SK-N-SH (cell line): ENCODE results near the gene CA10. TPM values are rescaled to one million over a fixed set of nuclear protein-coding genes. Genes with fewer than 3 reads are reported as not detected.

Source experiments
- CTCF ChIA-PET: fragments of 300-600, 350-600 bp; formaldehyde crosslinking; extraction: SDS; loops from one replicate; lab custom pipeline; 2021; lab: Yijun Ruan, JAX
- POLR2A ChIA-PET: fragments of 350-600 bp; sonication (Branson Sonifier 250); formaldehyde crosslinking; extraction: SDS; loops from one replicate; lab custom pipeline; 2020; ENCODE audit warnings: antibody characterized with exemption, inconsistent platforms; lab: Yijun Ruan, JAX
- DNase-seq: peaks from one replicate; pipeline ENCODE4 v3.0.0; 2012
- H2AFZ ChIP-seq: fragments of 200-600 bp; sonication (generic); 2 replicates; pipeline ENCODE4 v1.8.1; 2016; ENCODE audit warnings: antibody characterized with exemption, mild to moderate bottlenecking, low read depth
- H3F3A ChIP-seq: fragments of 200-600 bp; sonication (generic); replicated peaks from 2 replicates; pipeline ENCODE3; 2016; ENCODE audit warnings: antibody characterized with exemption, mild to moderate bottlenecking; ENCODE audit not compliant: insufficient read depth
- H3K27ac ChIP-seq, 2 experiments: fragments of 200-500 bp in 1 of 2; fragments of 200-600 bp in 1 of 2; sonication (Bioruptor generic) in 1 of 2; sonication (generic), shearing (Covaris generic) in 1 of 2; 2 replicates each; pipeline versions ENCODE4 v1.5.1 to v1.6.1; 2014 to 2016; ENCODE audit warnings: low read depth in 2 of 2, inconsistent platforms in 1 of 2, low read length in 1 of 2, mild to moderate bottlenecking in 1 of 2, mixed read lengths in 1 of 2
- H3K27me3 ChIP-seq: fragments of 200-600 bp; sonication (generic), shearing (Covaris generic); 2 replicates; pipeline ENCODE4 v1.6.1; 2016; ENCODE audit warnings: mixed run types; ENCODE audit not compliant: insufficient read depth
- H3K36me3 ChIP-seq, 2 experiments: fragments of 200-500 bp in 1 of 2; fragments of 200-600 bp in 1 of 2; sonication (Bioruptor generic) in 1 of 2; sonication (generic) in 1 of 2; replicated peaks in 1 of 2; 2 replicates each; pipeline versions ENCODE3 to v1.5.1; 2014 to 2016; ENCODE audit warnings: low read length in 1 of 2, mild to moderate bottlenecking in 1 of 2; ENCODE audit not compliant: insufficient read depth in 2 of 2, control insufficient read depth in 1 of 2
- H3K4me1 ChIP-seq, 2 experiments: fragments of 200-500 bp in 1 of 2; fragments of 200-600 bp in 1 of 2; sonication (Bioruptor generic) in 1 of 2; sonication (generic), shearing (Covaris generic) in 1 of 2; 2 replicates each; pipeline versions ENCODE4 v1.5.1 to v1.6.1; 2014 to 2016; ENCODE audit warnings: low read depth in 1 of 2, low read length in 1 of 2, mixed run types in 1 of 2; ENCODE audit not compliant: insufficient read depth in 2 of 2, control insufficient read depth in 1 of 2
- H3K4me2 ChIP-seq: fragments of 200-600 bp; sonication (generic), shearing (Covaris generic); 2 replicates; pipeline ENCODE4 v1.6.1; 2017; ENCODE audit warnings: mixed run types
- H3K4me3 ChIP-seq, 2 experiments: fragments of 200-500 bp in 1 of 2; fragments of 200-600 bp in 1 of 2; sonication (Bioruptor generic) in 1 of 2; sonication (generic), shearing (Covaris generic) in 1 of 2; 2 replicates each; pipeline versions ENCODE4 v1.5.1 to v1.8.1; 2014 to 2016; ENCODE audit warnings: low read depth in 2 of 2, inconsistent platforms in 1 of 2, low read length in 1 of 2, mild to moderate bottlenecking in 1 of 2, mixed read lengths in 1 of 2, moderate library complexity in 1 of 2
- H3K79me2 ChIP-seq: fragments of 200-600 bp; sonication (generic); 2 replicates; pipeline ENCODE4 v1.8.1; 2017; ENCODE audit warnings: mild to moderate bottlenecking; ENCODE audit not compliant: insufficient read depth
- H3K9ac ChIP-seq: fragments of 200-600 bp; sonication (generic); 2 replicates; pipeline ENCODE4 v1.6.1; 2017; ENCODE audit warnings: mixed run types
- H3K9me2 ChIP-seq: fragments of 200-600 bp; sonication (generic); 2 replicates; pipeline ENCODE4 v1.6.1; 2017; ENCODE audit warnings: mixed run types
- H3K9me3 ChIP-seq: fragments of 200-600 bp; sonication (generic); 2 replicates; pipeline ENCODE4 v1.6.1; 2017; ENCODE audit warnings: mixed run types, mild to moderate bottlenecking, moderate library complexity
- H4K20me1 ChIP-seq: fragments of 200-600 bp; sonication (generic); 2 replicates; pipeline ENCODE4 v1.6.1; 2017; ENCODE audit warnings: mild to moderate bottlenecking, mixed run types; ENCODE audit not compliant: insufficient read depth
- EZH2phosphoT487 ChIP-seq: fragments of 200-600 bp; sonication (generic); IDR thresholded peaks from 2 replicates; pipeline ENCODE4 v1.6.1; 2017; ENCODE audit warnings: low read depth, mixed run types, mild to moderate bottlenecking, antibody characterized with exemption, moderate library complexity, borderline replicate concordance
- FOXJ3 ChIP-seq: sonication (generic); formaldehyde crosslinking; IDR thresholded peaks from 2 replicates; pipeline ENCODE4 v1.5.1; 2020; ENCODE audit warnings: mild to moderate bottlenecking, missing genetic modification reagents
- FOXM1 ChIP-seq: IDR thresholded peaks from 2 replicates; pipeline ENCODE4 v1.4.0; 2012; ENCODE audit warnings: low read depth, mild to moderate bottlenecking
- GABPA ChIP-seq: IDR thresholded peaks from 2 replicates; pipeline ENCODE4 v1.4.0; 2012; ENCODE audit warnings: low read depth, mild to moderate bottlenecking
- IRF3 ChIP-seq: fragments of 150-350 bp; IDR thresholded peaks from 2 replicates; pipeline ENCODE4 v1.6.1; 2016; ENCODE audit warnings: mild to moderate bottlenecking, low read depth, low read length
- JUND ChIP-seq: IDR thresholded peaks from 2 replicates; pipeline ENCODE4 v1.4.0; 2012
- MXI1 ChIP-seq: IDR thresholded peaks from 2 replicates; pipeline ENCODE4 v1.6.1; 2012; ENCODE audit warnings: mild to moderate bottlenecking, low read depth, low read length, improper control_type of control experiment
- NRF1 ChIP-seq: IDR thresholded peaks from 2 replicates; pipeline ENCODE4 v1.6.1; 2012; ENCODE audit warnings: low read depth, mild to moderate bottlenecking, low read length
- RXRA ChIP-seq: IDR thresholded peaks from 2 replicates; pipeline ENCODE4 v1.4.0; 2012; ENCODE audit warnings: low read depth, mild to moderate bottlenecking, borderline replicate concordance
- SIN3A ChIP-seq: IDR thresholded peaks from 2 replicates; pipeline ENCODE4 v1.6.1; 2012; ENCODE audit warnings: low read depth, mild to moderate bottlenecking, low read length, moderate library complexity, borderline replicate concordance
- SMC3 ChIP-seq: IDR thresholded peaks from 2 replicates; pipeline ENCODE4 v1.6.1; 2012; ENCODE audit warnings: low read depth, low read length, improper control_type of control experiment
- TCF12 ChIP-seq: IDR thresholded peaks from 2 replicates; pipeline ENCODE4 v1.4.0; 2012
- TEAD4 ChIP-seq: IDR thresholded peaks from 2 replicates; pipeline ENCODE4 v1.4.0; 2012; ENCODE audit warnings: mild to moderate bottlenecking, borderline replicate concordance; ENCODE audit not compliant: insufficient read depth
- USF2 ChIP-seq: fragments of 150-350 bp; IDR thresholded peaks from 2 replicates; pipeline ENCODE4 v1.6.1; 2017; ENCODE audit warnings: antibody characterized with exemption, low read length, low read depth, borderline replicate concordance
- YY1 ChIP-seq: IDR thresholded peaks from 2 replicates; pipeline ENCODE4 v1.4.0; 2012; ENCODE audit warnings: low read depth, mild to moderate bottlenecking
- WGBS: methylation state at CpG from one replicate; pipeline ENCODE4 v1.1.6; 2017; ENCODE audit warnings: low lambda C conversion rate; 5-methylcytosine and 5-hydroxymethylcytosine counted together
- polyA plus RNA-seq, 3 experiments: library from polyadenylated mRNA; depleted of rRNA; stranded (reverse); fragments of >200 nt; gene quantifications; 2 replicates each; pipeline ENCODE4 v1.2.3, GENCODE V29; 2012
- TF ChIP-seq, protein P1 (sequence below): fragments of 200-600 bp; sonication (generic); IDR thresholded peaks from 2 replicates; pipeline ENCODE4 v1.6.1; 2017; ENCODE audit warnings: antibody characterized with exemption, mild to moderate bottlenecking, moderate library complexity
- TF ChIP-seq, protein P2 (sequence below): IDR thresholded peaks from 2 replicates; pipeline ENCODE4; 2012
- TF ChIP-seq, protein P3 (sequence below): IDR thresholded peaks from 2 replicates; pipeline ENCODE4 v1.4.0; 2012; ENCODE audit warnings: low read depth, borderline replicate concordance

The CA10 gene
- polyA plus RNA-seq, 1 of the 3 experiments (the other 2 are of a cell fraction): not detected

DNA sequence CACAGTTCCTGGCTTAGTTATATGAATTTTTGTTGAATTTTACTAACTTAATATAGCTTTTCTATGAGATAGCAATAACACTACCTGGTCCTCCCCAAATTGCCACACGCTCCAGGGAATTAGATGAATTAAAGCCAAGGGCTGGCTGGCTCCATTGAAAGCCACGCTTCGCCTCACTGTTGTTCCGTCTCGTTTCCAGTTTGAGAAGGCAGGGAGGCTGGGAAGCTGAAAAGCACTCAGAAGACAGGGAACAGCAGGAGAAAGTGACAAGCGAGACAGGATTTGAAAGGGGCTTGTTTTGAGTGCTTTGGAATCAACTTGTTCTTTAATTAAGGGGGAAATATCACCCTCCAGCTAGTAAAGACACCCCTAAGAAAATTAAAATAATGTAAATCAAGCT lies 425.3 kb downstream of the CA10 start:
- Histone ChIP-seq H3K79me2 (no peaks in the 10 kb centered on the region), H4K20me1 (no peaks in the 10 kb centered on the region)
- TF ChIP-seq, protein P1, sequence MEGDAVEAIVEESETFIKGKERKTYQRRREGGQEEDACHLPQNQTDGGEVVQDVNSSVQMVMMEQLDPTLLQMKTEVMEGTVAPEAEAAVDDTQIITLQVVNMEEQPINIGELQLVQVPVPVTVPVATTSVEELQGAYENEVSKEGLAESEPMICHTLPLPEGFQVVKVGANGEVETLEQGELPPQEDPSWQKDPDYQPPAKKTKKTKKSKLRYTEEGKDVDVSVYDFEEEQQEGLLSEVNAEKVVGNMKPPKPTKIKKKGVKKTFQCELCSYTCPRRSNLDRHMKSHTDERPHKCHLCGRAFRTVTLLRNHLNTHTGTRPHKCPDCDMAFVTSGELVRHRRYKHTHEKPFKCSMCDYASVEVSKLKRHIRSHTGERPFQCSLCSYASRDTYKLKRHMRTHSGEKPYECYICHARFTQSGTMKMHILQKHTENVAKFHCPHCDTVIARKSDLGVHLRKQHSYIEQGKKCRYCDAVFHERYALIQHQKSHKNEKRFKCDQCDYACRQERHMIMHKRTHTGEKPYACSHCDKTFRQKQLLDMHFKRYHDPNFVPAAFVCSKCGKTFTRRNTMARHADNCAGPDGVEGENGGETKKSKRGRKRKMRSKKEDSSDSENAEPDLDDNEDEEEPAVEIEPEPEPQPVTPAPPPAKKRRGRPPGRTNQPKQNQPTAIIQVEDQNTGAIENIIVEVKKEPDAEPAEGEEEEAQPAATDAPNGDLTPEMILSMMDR: no peak
- no peak for TF ChIP-seq SMC3
- no peak for TF ChIP-seq FOXM1
- TF ChIP-seq IRF3: no peak
- no peak for TF ChIP-seq EZH2phosphoT487
- TF ChIP-seq, protein P2, sequence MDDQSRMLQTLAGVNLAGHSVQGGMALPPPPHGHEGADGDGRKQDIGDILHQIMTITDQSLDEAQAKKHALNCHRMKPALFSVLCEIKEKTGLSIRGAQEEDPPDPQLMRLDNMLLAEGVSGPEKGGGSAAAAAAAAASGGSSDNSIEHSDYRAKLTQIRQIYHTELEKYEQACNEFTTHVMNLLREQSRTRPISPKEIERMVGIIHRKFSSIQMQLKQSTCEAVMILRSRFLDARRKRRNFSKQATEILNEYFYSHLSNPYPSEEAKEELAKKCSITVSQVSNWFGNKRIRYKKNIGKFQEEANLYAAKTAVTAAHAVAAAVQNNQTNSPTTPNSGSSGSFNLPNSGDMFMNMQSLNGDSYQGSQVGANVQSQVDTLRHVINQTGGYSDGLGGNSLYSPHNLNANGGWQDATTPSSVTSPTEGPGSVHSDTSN: no peak
- TF ChIP-seq YY1: no peak
- no peak for TF ChIP-seq NRF1
- TF ChIP-seq, all 33 proteins: peak for 0
- no peaks in the 10 kb centered on the region for H3F3A ChIP-seq
- no peaks in the 10 kb centered on the region for H3K27me3 ChIP-seq
- CTCF ChIA-PET: interaction anchor here (0.7 to 2.2 kb wide), 9 partner anchors 10 to 362 kb away, joined by 3 to 10 read pairs (median 4); no protein-coding TSS in a partner anchor
- no peak overlapping the region for H3K4me2 ChIP-seq
- H3K9me2 ChIP-seq: no peaks in the 10 kb centered on the region
- no peaks in the 10 kb centered on the region; the same call in 1 of the 2 replicates for H3K9me3 ChIP-seq
- no peaks in the 10 kb centered on the region for H3K36me3 ChIP-seq
- no peak overlapping the region for H3K27ac ChIP-seq
- H2AFZ ChIP-seq: no peak overlapping the region
- no peak overlapping the region for H3K9ac ChIP-seq
- no peak overlapping the region for H3K4me3 ChIP-seq
- POLR2A ChIA-PET: no interaction called here
- no peak for DNase-seq
- 40% methylated on average over 6 of the region's 6 CpGs for WGBS
- H3K4me1 ChIP-seq: peaks cover 0 to 3% of the 10 kb centered on the region in 2 experiments; a peak in 1 of 4 replicates

DNA sequence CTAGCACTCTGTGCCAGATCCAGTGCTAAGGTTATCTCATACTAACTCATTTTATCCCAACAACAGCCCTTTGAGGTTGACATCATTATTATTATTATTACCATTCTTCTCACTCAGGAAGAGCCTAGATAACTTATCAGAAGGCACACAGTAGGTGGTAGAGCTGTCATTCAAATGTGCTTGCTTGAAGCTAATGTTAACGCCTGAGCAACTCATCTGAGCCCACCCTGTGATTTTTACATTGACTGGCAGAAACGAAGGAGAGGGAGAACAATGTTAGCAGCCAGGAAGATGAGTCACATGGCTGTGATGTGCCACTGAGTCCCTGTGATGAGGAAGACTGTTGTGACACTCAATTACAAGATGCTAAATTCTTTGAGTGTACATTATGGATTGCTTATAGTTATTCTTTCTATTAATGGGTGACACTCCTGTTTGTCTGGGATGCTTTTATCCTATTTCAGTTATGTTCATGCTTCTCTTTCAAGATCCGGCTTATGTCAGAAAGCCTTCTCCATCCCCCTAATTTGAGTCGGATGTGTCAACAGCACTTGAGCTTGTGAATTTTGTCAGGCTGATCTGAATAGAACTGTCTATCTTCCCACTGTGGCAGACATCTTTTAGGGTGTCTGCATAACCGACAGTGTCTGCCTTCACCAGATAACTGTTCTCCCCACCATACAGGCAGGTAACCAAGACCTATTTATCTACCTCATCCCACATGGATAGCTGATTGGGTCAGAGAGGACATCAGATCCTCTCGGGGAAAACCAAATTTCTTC lies 426.4 kb downstream of the CA10 start:
- Histone ChIP-seq H3K4me2 (no peak overlapping the region), H3K27ac (no peak overlapping the region), H4K20me1 (no peaks in the 10 kb centered on the region), H3F3A (no peaks in the 10 kb centered on the region), H3K9ac (no peak overlapping the region), H3K27me3 (no peaks in the 10 kb centered on the region), H3K9me2 (no peaks in the 10 kb centered on the region), H2AFZ (no peak overlapping the region), H3K4me1 (peaks cover 0 to 3% of the 10 kb centered on the region in 2 experiments; a peak in 1 of 4 replicates), H3K4me3 (no peak overlapping the region), H3K79me2 (no peaks in the 10 kb centered on the region), H3K9me3 (no peaks in the 10 kb centered on the region; the same call in 1 of the 2 replicates), H3K36me3 (no peaks in the 10 kb centered on the region)
- 32% methylated on average over 6 of the region's 6 CpGs for WGBS
- CTCF ChIA-PET: interaction anchor here (0.9 to 2.2 kb wide), 3 partner anchors 16 to 361 kb away, joined by 3 to 7 read pairs (median 3); no protein-coding TSS in a partner anchor
- no peak for DNase-seq
- POLR2A ChIA-PET: no interaction called here
- TF ChIP-seq USF2 (no peak), YY1 (no peak), RXRA (no peak), SIN3A (no peak), FOXJ3 (CRISPR knock-in tag) (no peak), SMC3 (no peak), JUND (no peak), NRF1 (no peak), TEAD4 (no peak), MXI1 (no peak), TCF12 (no peak), GABPA (no peak), IRF3 (no peak)
- TF ChIP-seq, protein P3, sequence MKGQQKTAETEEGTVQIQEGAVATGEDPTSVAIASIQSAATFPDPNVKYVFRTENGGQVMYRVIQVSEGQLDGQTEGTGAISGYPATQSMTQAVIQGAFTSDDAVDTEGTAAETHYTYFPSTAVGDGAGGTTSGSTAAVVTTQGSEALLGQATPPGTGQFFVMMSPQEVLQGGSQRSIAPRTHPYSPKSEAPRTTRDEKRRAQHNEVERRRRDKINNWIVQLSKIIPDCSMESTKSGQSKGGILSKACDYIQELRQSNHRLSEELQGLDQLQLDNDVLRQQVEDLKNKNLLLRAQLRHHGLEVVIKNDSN: no peak
